ENCODE measurements around the gene GBP6.
"Not testable (repeated sequence)": the region's sequence is repeated elsewhere in the genome, so short reads cannot be mapped to it uniquely, and the experiment has no call there.

GBP6 gene, protein sequence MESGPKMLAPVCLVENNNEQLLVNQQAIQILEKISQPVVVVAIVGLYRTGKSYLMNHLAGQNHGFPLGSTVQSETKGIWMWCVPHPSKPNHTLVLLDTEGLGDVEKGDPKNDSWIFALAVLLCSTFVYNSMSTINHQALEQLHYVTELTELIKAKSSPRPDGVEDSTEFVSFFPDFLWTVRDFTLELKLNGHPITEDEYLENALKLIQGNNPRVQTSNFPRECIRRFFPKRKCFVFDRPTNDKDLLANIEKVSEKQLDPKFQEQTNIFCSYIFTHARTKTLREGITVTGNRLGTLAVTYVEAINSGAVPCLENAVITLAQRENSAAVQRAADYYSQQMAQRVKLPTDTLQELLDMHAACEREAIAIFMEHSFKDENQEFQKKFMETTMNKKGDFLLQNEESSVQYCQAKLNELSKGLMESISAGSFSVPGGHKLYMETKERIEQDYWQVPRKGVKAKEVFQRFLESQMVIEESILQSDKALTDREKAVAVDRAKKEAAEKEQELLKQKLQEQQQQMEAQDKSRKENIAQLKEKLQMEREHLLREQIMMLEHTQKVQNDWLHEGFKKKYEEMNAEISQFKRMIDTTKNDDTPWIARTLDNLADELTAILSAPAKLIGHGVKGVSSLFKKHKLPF
- 0.31 to 0.97 reads per million in 2 donors for total RNA-seq

DNA sequence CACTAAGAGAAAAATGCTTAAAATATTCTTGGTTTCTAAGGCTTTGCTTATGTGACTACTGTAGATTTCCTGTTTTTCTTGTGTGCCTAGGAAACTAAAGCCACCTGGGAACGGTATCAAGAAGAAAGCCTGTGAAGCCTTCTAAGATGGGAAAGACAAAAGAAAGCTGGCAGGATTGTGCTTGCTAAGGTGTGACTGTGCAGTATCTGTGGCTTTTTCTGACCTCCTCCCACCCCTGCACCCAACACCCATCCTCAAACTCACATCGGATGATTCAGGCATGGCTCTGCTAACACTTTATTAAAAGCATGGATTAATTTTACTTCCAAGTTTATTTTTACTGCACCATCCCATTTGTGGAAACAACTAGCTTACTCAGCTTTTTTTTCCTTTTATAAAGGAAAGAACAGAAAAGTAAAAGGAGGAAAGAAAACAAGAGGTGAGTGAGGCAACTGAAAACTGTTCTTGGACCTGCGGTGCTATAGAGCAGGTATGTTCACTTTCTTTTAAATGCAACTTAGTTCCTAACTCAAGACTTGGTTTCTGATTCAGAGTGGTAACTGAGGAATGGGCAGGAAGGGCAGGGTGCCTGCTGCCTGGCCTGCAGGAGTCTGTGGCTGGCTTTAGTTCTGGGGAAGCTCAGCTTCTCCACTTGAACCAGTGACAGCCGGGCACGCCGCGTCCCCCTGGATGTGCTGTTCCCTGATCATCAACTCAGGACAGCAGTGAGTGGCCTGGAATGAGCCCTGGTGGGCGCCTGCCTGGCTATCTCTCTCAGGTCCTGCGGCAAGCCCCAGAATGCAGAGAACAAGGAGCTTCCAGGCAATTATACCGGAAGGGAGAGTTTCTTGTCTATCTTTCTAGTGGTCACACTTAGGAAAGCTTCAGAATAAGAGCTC lies at the start of gene GBP6:
GBP6 (plus strand) TSS at position 422 of the 899 bp plus-strand sequence. CDS start 4,493 bp downstream, outside the sequence.
- DNase-seq: no peak

DNA sequence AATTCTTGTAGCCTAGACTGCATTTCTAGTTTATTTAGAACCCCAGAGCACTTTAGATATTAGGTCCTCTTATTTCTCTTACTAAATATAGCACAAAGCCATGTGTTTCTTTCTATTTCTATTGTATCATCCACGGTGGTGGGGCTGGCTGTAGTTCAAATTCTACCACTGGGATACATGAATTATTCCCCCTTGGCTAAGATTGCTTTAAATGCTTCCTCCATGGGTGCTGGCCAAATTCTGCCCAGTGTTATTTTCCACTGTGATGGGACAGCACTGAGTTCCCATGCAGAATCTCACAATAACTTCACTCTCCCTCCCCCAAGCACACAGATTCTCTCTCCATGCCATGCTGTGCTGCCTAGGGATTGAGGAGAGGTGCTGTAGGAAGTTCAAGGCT lies 41.5 kb upstream of the GBP6 start:
- no peak for DNase-seq

DNA sequence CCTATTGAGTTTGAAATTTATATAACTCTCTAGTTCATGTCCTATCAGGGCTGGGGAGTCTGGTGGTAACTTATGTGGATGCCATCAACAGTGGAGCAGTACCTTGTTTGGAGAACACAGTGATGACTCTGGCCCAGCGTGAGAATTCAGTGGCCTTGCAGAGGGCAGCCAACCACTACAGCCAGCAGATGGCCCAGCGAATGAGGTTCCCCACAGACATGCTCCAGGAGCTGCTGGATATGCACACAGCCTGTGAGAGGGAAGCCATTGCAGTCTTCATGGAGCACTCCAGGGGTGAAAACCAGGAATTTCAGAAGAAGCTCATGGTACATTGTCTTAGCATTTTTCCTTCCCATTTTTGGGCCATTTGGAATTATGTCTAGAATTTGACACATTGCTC lies 32.0 kb upstream of the GBP6 start:
- DNase-seq: no peak

DNA sequence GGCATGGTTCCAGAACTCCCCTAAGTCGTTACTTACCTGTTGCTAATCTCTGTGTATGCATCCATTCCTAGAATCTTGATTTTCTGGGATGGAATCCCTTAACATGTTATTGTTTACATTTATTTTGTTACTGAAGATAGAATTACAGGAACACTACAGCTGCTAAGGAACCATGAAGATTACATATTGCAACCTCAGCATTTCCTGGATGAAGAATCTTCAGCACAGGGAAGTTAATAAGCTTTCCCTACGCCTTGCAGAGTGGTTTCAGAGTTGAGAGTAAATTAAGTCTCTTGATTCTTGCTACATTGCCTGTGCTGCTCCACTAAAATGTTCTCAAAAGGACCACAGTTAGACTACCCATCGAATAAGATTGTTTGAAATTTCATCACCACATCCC lies 31.4 kb upstream of the GBP6 start:
- no peak for DNase-seq

DNA sequence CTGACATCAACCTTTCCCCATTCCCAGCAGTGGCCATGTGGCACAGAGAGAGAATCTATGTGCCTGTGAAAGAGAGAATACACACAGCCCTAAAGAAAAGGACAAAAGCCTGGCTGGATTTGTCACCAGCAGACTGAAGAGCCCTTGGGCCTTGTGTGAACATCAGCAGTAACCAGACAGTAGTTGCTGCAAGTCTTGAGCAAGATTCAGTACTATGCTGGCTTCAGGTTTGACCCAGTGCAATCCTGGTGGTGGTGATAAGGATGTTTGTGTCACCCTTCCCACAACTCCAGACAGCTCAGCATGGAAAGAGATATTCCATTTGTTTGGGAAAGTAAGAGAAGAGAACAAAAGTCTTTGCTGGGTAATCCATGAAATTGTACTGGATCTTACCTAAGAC lies 28.4 kb upstream of the GBP6 start:
- no peak for DNase-seq

DNA sequence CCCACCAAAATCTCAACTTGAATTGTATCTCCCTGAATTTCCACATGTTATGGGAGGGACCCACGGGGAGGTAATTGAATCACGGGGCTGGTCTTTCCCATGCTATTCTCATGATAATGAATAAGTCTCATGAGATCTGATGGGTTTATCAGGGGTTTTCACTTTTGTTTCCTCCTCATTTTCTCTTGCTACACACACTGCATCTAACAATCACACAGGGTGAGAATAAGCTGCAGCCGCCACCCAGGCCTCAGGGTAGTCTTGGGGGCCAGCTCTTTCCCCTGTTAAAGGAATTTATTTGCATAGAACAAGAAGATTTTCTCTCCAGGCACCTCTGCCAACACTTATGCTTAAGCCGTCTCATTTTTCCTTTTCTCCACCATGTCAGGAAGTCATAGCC lies 26.0 kb upstream of the GBP6 start:
- no peak for DNase-seq

DNA sequence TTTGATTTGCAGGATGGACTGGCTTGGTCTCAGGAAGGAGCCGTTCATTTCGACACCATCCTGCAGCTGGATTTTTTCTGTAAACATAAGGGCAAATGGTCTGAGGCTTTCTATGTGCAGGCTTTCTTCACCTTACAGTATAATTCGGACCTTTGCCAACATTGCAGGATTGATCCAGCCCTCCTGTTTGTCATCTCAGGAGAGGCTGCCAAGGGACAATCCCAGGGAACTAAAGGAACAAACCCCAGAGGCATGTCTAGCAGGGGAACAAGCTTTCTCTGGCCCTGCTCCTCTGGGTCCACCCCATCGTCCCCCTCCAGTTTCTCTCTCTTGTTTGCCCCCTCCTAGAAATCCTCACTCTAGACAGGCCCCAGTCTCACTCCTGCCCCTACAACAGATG lies 24.8 kb upstream of the GBP6 start:
- DNase-seq: no peak

DNA sequence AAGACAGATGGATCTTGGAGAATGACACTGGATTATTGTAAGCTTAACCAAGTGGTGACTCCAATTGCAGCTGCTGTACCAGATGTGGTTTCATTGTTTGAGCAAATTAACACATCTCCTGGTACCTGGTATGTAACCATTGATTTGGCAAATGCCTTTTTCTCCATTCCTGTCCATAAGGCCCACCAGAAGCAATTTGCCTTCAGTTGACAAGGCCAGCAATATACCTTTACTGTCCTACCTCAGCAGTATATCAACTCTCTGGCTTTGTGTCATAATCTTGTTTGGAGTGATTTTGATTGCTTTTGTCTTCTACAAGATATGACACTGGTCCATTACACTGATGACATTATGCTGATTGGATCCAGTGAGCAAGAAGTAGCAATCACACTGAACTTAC lies 18.4 kb upstream of the GBP6 start:
- DNase-seq: not testable (repeated sequence)

DNA sequence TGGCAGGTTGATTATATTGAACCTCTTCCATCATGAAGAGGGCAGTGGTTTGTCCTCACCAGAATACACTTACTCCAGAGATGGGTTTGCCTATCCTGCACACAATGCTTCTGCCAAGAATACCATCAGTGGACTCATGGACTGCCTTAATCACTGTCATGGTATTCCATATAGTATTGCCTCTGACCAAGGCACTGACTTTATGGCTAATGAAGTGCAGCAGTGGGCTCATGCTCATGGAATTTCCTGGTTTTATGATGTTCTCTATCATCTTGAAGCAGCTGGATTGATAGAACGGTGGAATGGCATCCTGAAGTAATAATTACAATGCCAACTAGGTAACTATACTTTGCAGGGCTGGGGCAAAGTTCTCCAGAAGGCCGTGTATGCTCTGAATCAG lies 16.6 kb upstream of the GBP6 start:
- DNase-seq: no peak

DNA sequence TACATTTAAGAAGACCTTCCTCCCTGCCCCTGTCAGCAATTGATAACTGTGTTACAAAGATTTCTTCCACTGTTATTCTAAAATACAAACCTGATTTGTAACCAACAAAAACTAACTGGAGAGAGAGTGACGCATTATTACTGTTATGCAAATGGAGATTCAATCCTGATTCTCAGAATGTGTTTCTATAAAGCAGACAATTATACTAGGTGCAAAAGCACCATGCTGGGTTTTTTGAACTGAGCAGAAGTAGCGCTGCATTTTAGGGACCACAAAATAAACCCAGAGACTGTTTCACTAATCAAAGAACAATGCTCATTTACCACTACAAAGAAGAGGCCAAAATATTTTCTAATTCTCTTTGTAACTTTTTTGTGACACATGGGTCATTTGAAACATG lies 13.6 kb upstream of the GBP6 start:
- no peak for DNase-seq

DNA sequence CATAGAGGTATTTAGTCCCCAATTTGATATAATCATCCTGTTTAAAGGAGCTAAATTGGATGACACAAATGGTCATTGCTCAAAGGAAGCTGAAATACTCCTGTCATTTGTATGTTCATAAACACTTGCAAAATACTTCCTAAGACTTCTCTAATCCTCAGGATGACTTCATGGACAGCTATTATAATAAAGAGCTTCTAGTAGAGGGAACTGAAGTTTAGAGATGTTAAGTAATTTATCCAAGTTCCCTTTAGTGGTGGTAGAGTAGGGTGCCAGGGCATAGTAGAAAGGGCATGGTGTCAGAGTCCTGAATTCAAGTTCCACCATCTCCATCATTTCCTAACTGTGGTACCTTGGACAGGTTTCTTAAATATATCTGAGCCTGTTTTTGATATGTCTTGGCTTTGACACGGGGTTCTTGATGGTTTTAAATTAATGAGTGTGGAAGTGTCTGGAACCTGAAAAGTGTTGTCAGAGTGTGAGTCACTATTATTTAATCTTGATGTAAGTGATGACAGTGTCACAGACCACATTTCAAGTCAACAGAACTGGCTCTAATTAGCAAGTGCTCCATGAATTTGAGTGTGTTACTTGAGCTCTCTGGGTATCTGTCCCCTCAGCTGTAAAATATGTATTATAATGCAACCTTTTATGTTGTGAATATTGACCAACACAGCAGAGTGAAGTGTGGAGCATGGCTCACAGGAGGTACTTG lies 12.1 kb upstream of the GBP6 start:
- DNase-seq: no peak

DNA sequence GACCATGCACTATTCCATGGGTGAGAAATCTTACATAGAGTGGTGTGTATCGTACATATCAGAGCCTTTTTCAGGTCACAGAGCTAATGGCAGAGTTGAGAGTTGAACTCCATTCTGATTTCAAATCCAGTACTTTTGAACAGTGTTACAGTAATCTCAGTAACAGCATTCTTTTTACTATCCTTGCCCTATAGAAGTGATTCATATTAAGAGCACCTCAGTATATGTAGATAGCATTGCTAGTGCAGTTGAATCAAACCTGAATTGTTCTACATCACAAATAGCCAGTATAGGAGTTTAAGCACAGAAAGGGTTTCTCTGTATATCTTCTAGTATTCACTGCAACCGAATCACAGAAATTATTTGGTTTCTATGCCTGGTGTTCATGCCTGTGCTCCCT lies 11.4 kb upstream of the GBP6 start:
- no peak for DNase-seq

DNA sequence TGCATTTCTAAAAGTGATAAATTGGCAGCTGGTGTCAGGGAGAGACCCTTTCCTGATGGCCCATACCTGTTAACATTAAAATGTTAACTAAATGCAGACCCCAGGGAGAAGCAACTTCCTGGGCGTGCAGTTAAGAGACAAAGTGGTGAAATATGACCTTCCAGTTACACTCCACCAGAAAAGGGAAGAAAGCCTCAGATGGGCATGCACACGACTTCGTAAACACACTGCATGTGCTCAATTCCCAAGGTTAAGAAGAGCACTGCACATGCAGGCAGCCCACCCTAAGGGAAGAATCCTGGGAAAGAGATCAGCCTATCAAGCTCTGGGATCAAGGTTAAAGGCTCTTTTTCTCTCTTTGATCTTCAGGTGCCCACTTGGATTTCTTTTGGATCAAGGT lies 9.7 kb upstream of the GBP6 start:
- DNase-seq: no peak

DNA sequence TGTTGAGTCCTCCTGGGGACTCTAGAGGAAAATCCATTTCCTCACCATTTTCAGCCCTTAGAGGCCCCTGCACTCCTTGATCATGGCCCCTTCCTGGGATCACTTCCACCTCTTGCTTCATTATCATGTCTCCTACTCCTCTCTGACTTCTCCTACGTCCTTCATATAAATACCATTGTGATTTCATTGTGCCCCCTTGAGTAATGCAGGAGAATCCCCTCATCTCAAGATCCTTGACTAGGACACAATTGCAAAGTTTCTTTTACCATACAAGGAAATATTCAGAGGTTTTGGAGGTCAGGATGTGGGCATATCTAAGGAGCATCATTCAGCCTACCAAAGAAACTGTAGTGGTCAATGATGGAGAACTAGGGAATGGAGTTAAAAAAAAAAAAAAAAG lies 8.8 kb upstream of the GBP6 start:
- DNase-seq: no peak

DNA sequence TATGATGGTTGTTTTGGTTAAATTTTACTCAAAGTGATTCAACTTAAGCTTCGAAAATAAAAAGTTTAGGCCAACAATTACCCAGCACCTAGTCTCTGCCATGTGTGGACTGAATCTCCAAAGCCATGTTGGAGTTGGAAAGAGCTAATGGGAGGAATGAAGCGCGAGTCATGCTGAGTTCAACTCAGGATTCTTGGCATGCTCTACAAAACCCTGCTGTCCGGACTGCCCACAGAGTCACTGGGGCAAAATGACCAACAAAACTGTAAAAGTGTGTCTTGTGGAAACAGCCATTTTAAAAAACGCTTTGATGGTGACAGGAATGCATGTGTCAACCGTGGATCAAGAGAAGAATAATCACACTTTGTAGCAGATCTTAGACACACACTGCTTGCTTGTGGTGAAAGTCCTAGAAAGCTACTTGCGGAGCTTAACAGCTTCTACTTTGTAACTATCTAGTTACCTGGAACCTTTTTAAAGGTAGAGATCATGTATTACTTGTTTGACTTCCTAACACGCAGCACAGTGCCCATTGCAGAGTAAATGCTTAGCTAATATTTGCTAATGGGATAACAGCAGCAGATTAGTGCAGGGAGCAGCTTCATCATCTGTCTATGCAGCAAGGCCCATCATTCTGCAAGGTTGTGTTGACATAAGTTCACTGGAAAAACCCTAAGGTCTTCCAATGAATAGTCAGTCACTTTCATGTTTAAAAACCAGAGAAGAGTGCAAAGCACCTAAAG lies 7.0 kb upstream of the GBP6 start:
- no peak for DNase-seq

DNA sequence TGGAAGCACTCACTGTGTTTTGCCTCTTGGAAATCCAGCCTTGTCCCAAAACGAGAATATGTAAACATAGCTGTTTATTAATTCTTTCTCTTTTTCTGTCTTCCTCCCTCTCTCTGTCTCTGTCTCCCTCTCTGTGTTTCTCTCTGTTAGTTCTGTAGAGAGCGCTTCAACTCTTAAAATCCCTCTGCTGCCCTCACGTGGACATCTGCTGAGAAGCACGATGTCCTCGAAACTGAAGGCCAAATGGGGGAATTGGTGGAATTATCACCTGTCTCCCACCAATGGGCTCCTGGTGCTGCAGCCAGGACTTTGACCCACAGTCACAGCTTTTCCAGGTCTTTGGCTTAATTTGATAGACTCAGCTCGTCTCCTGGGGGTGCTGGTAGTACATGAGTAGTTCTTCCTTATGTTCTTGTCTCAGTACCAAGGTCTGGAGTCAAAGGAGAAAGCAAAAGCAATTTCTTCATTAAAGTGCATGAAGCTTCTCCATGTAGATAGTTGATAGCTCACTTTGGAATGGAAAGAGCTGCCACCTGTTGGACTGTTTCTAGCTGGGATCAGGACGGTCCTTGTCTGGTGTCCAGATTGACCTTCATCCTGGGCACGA lies 5.5 kb upstream of the GBP6 start:
- no peak for DNase-seq

DNA sequence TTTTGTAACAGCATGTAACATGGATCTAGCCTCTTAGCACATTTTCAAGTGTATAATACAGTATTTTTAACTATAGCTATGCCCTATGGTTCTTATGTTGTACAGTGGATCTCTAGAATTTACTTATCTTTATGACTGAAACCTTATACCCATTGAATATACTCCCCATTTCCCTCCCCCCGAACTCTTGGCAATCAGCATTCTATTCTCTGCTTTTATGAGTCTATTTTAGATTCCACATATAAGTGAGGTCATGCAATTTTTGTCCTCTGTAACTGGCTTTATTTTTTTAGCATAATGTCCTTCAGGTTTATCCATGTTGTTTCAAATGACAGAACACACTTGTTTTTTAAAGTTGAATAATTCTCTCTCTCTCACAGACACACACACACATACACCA lies 3.1 kb upstream of the GBP6 start:
- no peak for DNase-seq

DNA sequence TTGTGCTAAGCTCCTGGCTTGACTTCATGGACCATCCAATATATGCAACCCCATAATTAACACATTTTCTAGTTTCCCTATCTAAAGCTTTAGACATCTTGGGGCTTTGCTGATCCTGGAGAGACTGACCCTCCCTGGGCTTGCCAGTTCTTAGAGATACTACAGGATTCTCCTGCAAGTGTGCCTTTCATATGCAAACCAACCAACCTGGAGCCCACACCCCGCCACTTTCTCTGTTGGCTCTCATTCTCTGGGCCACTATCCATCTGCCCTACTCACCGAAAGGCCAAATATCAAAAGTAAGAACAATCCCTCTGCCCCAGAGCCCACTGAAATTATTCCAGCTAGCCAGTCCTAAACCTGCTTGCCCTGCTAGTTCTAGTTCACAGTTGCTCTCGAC lies 2.2 kb upstream of the GBP6 start:
- DNase-seq: no peak

DNA sequence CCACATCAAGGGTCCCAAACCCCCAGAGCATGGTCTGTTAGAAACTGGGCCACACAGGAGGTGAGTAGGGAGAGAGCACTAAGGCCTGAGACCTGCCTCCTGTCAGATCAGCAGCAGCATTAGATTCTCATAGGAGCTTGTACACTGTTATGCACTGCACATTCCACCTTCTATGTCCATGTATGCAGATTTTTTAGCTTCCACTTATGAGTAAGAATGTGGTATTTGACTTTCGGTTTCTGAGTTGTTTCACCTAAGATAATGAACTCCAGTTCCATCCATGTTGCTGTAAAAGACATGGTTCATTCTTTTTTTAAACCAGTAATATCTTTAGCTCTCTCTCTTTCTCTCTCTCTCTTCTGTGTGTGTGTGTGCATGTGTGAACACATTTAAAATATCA lies 663 bp upstream of the GBP6 start:
- DNase-seq: no peak

DNA sequence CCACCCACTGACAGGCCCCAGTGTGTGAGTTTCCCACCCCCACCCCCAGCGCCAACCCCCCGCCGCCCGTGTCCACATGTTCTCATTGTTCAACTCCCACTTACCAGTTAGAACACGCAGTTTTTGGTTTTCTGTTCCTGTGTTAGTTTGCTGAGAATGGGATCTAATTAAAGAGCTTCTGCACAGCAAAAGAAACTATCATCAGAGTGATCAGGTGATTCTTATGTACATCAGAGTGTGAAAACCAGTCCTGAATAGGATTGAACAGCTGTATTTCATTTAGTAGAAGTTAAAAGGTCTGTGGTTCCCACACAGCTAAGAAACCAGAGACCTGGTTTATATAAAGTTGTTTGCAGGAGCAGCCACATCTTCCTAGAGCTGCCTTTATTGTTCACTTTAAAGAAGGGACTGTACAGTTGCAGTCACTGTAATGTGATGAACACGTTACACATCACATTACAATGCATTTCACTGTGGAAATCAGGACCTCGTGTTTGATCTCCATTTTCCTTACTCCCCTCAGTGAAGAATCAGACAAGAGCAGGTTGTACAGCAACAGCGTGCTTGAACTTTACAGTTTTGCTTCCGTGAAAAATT lies 1.2 kb downstream of the GBP6 start:
- no peak for DNase-seq

DNA sequence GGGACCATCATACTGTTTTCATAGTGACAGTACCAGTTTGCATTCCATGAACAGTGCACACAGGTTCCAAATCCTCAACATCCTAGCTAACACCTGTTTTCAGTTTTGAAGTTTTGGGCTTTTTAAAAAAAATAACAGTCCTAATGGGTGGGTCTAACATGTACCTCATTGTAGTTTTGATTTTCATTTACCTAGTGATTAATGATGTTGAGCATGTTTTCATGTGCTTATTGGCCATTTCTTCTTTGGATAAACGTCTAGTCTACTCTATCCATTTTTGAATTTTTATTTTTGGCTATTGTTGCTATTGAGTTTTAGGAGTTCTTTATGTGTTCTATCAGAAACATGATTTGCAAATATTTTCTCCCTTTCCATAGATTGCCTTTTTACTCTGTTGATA lies 3.4 kb downstream of the GBP6 start:
- DNase-seq: no peak
